ENCODE measurements around the gene WDR3. TPM values are rescaled to one million over a fixed set of nuclear protein-coding genes. Genes with fewer than 3 reads are reported as not detected.

WDR3 gene
- total RNA-seq, 1 donor from 2014 or later = 4.3 TPM

- TF ChIP-seq CTCF (IDR thresholded peaks at IDR 0.05) = no peak
- no peaks in the 10 kb centered on the region for H3K36me3 ChIP-seq
- no peaks in the 10 kb centered on the region for H3K4me1 ChIP-seq
- H3K27me3 ChIP-seq = no peaks in the 10 kb centered on the region
- DNase-seq (ENCODE audit: low spot score in 2 of 2) = no peak
- H3K4me3 ChIP-seq = no peak overlapping the region
- intact Hi-C loops (cut with DNase I) = no loop called here
- H3K9me3 ChIP-seq = no peaks in the 10 kb centered on the region
- H3K27ac ChIP-seq = no peak overlapping the region
Observed at GRCh38 chr1:118012515-118013124, 83.1 kb downstream of the WDR3 start.

DNA sequence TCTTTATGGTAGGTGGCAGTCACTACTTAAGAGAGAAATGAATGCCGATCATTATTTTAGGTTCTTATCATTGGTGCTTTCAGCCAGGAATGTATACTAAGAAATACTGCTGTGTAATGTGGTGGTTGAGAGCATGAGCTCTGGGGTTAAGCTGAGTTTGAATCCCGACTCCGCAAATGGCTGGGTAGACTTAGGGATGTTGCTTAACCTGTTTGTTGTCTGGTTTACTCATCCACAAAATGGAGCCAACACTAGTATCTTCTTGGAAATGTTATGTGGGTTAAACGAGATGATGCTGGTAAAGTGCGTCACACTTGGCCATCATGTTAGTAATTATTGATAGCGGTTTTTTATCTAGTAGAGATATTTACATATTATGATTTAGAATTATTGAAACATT lies 83.8 kb downstream of the WDR3 start:
- no peak for TF ChIP-seq CTCF (IDR thresholded peaks at IDR 0.05)
- intact Hi-C loops (cut with DNase I) = no loop called here

GRCh38 chr1:118013938-118014337 lies 84.4 kb downstream of the WDR3 start:
- Histone ChIP-seq H3K27me3 (no peaks in the 10 kb centered on the region), H3K36me3 (no peaks in the 10 kb centered on the region), H3K9me3 (no peaks in the 10 kb centered on the region), H3K4me3 (no peak overlapping the region), H3K4me1 (no peaks in the 10 kb centered on the region), H3K27ac (no peak overlapping the region)
- intact Hi-C loops (cut with DNase I) = no loop called here
- TF ChIP-seq CTCF (IDR thresholded peaks at IDR 0.05) = no peak
- DNase-seq (ENCODE audit: low spot score in 2 of 2) = no peak

More for the DNA sequence above, 83.8 kb downstream of the WDR3 start:
- no peak for DNase-seq (ENCODE audit: low spot score in 2 of 2)
- H3K4me3 ChIP-seq = no peak overlapping the region
- no peaks in the 10 kb centered on the region for H3K27me3 ChIP-seq
- H3K4me1 ChIP-seq = no peaks in the 10 kb centered on the region
- H3K27ac ChIP-seq = no peak overlapping the region
- no peaks in the 10 kb centered on the region for H3K9me3 ChIP-seq
- H3K36me3 ChIP-seq = no peaks in the 10 kb centered on the region

Other genes with a start within 250 kb of the WDR3 start
- gene GDAP2, start 118 bp upstream of the WDR3 start, total RNA-seq = 9.5 TPM